CD14-positive monocyte (primary cell): ENCODE results near the gene ZDHHC14. TPM values are rescaled to one million over a fixed set of nuclear protein-coding genes. Genes with fewer than 3 reads are reported as not detected.

Source experiments
- DNase-seq, 3 donors: peaks; one replicate each; pipeline ENCODE4 v3.0.0-alpha.2; 2011 to 2022
- H2AFZ ChIP-seq: 2 replicates; pipeline ENCODE4 v1.6.0; 2012; ENCODE audit warnings: mild to moderate bottlenecking, low read depth, low read length, inconsistent platforms; ENCODE audit not compliant: insufficient read depth, poor library complexity, severe bottlenecking
- H3K27ac ChIP-seq, 2 donors: 1 replicate in 1 of 2; 2 replicates in 1 of 2; pipeline ENCODE4 v1.5.1; 2012 to 2013; ENCODE audit warnings: low read length in 2 of 2, control low read depth in 1 of 2, inconsistent platforms in 1 of 2, low read depth in 1 of 2, mild to moderate bottlenecking in 1 of 2
- H3K27me3 ChIP-seq, 2 donors: one replicate each; pipeline versions ENCODE4 v1.6.0 to v1.6.1; 2011 to 2013; ENCODE audit warnings: low read length in 2 of 2; ENCODE audit not compliant: control insufficient read depth in 2 of 2, insufficient read depth in 2 of 2
- H3K36me3 ChIP-seq, 2 donors: replicated peaks in 1 of 2; 1 replicate in 1 of 2; 2 replicates in 1 of 2; pipeline versions ENCODE4 v1.5.1 to v1.6.1; 2012 to 2013; ENCODE audit warnings: low read length in 2 of 2, control low read depth in 1 of 2, inconsistent platforms in 1 of 2, mild to moderate bottlenecking in 1 of 2; ENCODE audit not compliant: insufficient read depth in 2 of 2, control insufficient read depth in 1 of 2
- H3K4me1 ChIP-seq, 2 donors: 1 replicate in 1 of 2; 2 replicates in 1 of 2; pipeline versions ENCODE4 v1.5.1 to v1.6.1; 2012 to 2013; ENCODE audit warnings: low read length in 2 of 2, control low read depth in 1 of 2, inconsistent platforms in 1 of 2, mild to moderate bottlenecking in 1 of 2, moderate library complexity in 1 of 2; ENCODE audit not compliant: insufficient read depth in 2 of 2, control insufficient read depth in 1 of 2
- H3K4me2 ChIP-seq: replicated peaks from 2 replicates; pipeline ENCODE3; 2012; ENCODE audit warnings: low read length, moderate library complexity, mild to moderate bottlenecking; ENCODE audit not compliant: poor library complexity, severe bottlenecking; ENCODE audit errors: extremely low read depth
- H3K4me3 ChIP-seq, 3 experiments: fragments of 200-600 bp in 1 of 3; sonication (generic) in 1 of 3; replicated peaks in 1 of 3; 1 replicate in 2 of 3; 2 replicates in 1 of 3; pipeline ENCODE4 v1.5.1; 2011 to 2013; ENCODE audit warnings: low read length in 3 of 3, mild to moderate bottlenecking in 3 of 3, control low read depth in 2 of 3, low read depth in 2 of 3, inconsistent platforms in 1 of 3, moderate library complexity in 1 of 3
- H3K79me2 ChIP-seq: 2 replicates; pipeline ENCODE4 v1.6.0; 2012; ENCODE audit warnings: mild to moderate bottlenecking, control low read depth, inconsistent platforms, low read length, moderate library complexity; ENCODE audit not compliant: insufficient read depth
- H3K9ac ChIP-seq: 2 replicates; pipeline ENCODE4 v1.6.0; 2017; ENCODE audit warnings: low read length, mild to moderate bottlenecking; ENCODE audit not compliant: insufficient read depth, poor library complexity, severe bottlenecking
- H3K9me3 ChIP-seq, 2 donors: replicated peaks in 1 of 2; 1 replicate in 1 of 2; 2 replicates in 1 of 2; pipeline versions ENCODE4 v1.5.1 to v1.6.1; 2012 to 2013; ENCODE audit warnings: low read length in 2 of 2, control low read depth in 1 of 2; ENCODE audit not compliant: control insufficient read depth in 1 of 2, insufficient read depth in 1 of 2
- H4K20me1 ChIP-seq: 2 replicates; pipeline ENCODE4 v1.6.0; 2012; ENCODE audit warnings: mild to moderate bottlenecking, low read length, control low read depth, moderate library complexity; ENCODE audit not compliant: insufficient read depth
- H3K27ac Mint-ChIP-seq, 7 donors: one replicate each; pipeline ENCODE4 v1.8.0; 2020; ENCODE audit warnings: mild to moderate bottlenecking in 7 of 7, mixed read lengths in 7 of 7, moderate library complexity in 6 of 7, inconsistent platforms in 2 of 7
- H3K27me3 Mint-ChIP-seq, 3 donors: one replicate each; pipeline ENCODE4 v1.8.0; 2021 to 2022; ENCODE audit warnings: low read depth in 3 of 3, mild to moderate bottlenecking in 3 of 3, mixed read lengths in 3 of 3, moderate library complexity in 3 of 3, inconsistent platforms in 1 of 3
- H3K36me3 Mint-ChIP-seq, 2 donors: one replicate each; pipeline ENCODE4 v1.8.0; 2020; ENCODE audit warnings: mixed read lengths in 2 of 2, inconsistent platforms in 1 of 2, mild to moderate bottlenecking in 1 of 2
- H3K4me1 Mint-ChIP-seq: one replicate; pipeline ENCODE4 v1.8.0; 2020; ENCODE audit warnings: mild to moderate bottlenecking, mixed read lengths
- H3K4me3 Mint-ChIP-seq, 2 donors: one replicate each; pipeline ENCODE4 v1.8.0; 2020; ENCODE audit warnings: mild to moderate bottlenecking in 2 of 2, mixed read lengths in 2 of 2, moderate library complexity in 1 of 2
- H3K9me3 Mint-ChIP-seq, 7 donors: one replicate each; pipeline ENCODE4 v1.8.0; 2020 to 2022; ENCODE audit warnings: mixed read lengths in 7 of 7, mild to moderate bottlenecking in 6 of 7, moderate library complexity in 6 of 7, inconsistent platforms in 2 of 7
- WGBS: methylation state at CpG from one replicate; pipeline ENCODE4 v1.1.5; 2013; ENCODE audit warnings: missing lambda C conversion rate; ENCODE audit not compliant: insufficient coverage; 5-methylcytosine and 5-hydroxymethylcytosine counted together
- intact Hi-C, 2 donors: fragments of 100-400 bp; cut with micrococcal nuclease; formaldehyde crosslinking; loops; one replicate each; pipeline versions ENCODE4 v1.15.0 to v1.15.1; 2023
- polyA plus RNA-seq, 3 donors: library from polyadenylated mRNA; depleted of rRNA in 1 of 3; unstranded in 2 of 3; stranded (reverse) in 1 of 3; fragments of 300-500 nt in 2 of 3; fragments of >200 nt in 1 of 3; fragmentation: Illumina TruSeq in 2 of 3; gene quantifications; 1 replicate in 2 of 3; 2 replicates in 1 of 3; pipeline ENCODE4 v1.2.3, GENCODE V29; 2012 to 2021
- TF ChIP-seq, protein P1 (sequence below): fragments of 200-600 bp; IDR thresholded peaks from one replicate; pipeline ENCODE4 v1.8.0; 2022; ENCODE audit warnings: antibody characterized with exemption, mild to moderate bottlenecking

ZDHHC14 gene
- polyA plus RNA-seq, 3 donors, result 0.30 to 1.7 (median 0.93) TPM

DNA sequence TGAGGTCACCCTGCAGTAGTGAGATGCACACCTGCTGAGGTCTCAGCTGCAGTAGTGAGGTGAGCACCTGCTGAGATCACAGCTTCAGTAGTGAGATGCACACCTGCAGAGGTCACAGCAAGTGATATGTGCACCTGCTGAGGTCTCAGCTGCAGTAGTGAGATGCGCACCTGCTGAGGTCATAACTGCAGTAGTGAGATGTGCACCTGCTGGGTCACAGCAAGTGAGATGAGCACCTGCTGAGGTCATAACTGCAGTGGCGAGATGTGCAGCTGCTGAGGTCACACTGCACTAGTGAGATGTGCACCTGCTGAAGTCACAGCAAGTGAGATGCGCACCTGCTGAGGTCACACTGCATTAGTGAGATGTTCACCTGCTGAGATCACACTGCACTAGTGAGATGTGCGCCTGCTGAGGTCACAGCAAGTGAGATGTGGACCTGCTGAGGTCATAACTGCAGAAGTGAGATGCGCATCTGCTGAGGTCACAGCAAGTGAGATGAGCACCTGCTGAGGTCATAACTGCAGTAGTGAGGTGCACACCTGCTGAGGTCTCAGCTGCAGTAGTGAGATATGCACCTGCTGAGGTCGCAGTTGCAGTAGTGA is 20.8 kb downstream of the ZDHHC14 start:
- Histone ChIP-seq H3K27me3 (no peaks in the 10 kb centered on the region), H3K4me2 (no peak overlapping the region), H3K4me1 (no peaks in the 10 kb centered on the region), H3K9me3 (no peaks in the 10 kb centered on the region), H3K79me2 (no peaks in the 10 kb centered on the region), H4K20me1 (no peaks in the 10 kb centered on the region), H2AFZ (no peak overlapping the region), H3K9ac (no peak overlapping the region), H3K4me3 (no peak overlapping the region), H3K36me3 (no peaks in the 10 kb centered on the region), H3K27ac (no peak overlapping the region)
- Mint-ChIP-seq H3K27ac (no peak overlapping the region), H3K27me3 (no peaks in the 10 kb centered on the region), H3K4me3 (no peak overlapping the region), H3K36me3 (peaks cover 0 to 4% of the 10 kb centered on the region in 2 donors), H3K9me3 (no peaks in the 10 kb centered on the region), H3K4me1 (peaks cover 6% of the 10 kb centered on the region)
- intact Hi-C loops, result no loop called here
- DNase-seq, result no peak
- TF ChIP-seq, protein P1, sequence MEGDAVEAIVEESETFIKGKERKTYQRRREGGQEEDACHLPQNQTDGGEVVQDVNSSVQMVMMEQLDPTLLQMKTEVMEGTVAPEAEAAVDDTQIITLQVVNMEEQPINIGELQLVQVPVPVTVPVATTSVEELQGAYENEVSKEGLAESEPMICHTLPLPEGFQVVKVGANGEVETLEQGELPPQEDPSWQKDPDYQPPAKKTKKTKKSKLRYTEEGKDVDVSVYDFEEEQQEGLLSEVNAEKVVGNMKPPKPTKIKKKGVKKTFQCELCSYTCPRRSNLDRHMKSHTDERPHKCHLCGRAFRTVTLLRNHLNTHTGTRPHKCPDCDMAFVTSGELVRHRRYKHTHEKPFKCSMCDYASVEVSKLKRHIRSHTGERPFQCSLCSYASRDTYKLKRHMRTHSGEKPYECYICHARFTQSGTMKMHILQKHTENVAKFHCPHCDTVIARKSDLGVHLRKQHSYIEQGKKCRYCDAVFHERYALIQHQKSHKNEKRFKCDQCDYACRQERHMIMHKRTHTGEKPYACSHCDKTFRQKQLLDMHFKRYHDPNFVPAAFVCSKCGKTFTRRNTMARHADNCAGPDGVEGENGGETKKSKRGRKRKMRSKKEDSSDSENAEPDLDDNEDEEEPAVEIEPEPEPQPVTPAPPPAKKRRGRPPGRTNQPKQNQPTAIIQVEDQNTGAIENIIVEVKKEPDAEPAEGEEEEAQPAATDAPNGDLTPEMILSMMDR, result no peak
- 98% methylated on average over 6 of the region's 6 CpGs for WGBS

- no peaks in the 10 kb centered on the region for H3K79me2 ChIP-seq
- Mint-ChIP-seq H3K27ac (no peak overlapping the region), H3K4me3 (no peak overlapping the region), H3K36me3 (peaks cover 0 to 4% of the 10 kb centered on the region in 2 donors), H3K27me3 (no peaks in the 10 kb centered on the region), H3K9me3 (peaks cover 0 to 2% (median 0%) of the 10 kb centered on the region in 7 donors), H3K4me1 (peaks cover 6% of the 10 kb centered on the region)
- H3K27me3 ChIP-seq, result no peaks in the 10 kb centered on the region
- H3K4me1 ChIP-seq, result no peaks in the 10 kb centered on the region
- intact Hi-C loops, result no loop called here
- H3K4me3 ChIP-seq, result no peak overlapping the region
- no peaks in the 10 kb centered on the region for H4K20me1 ChIP-seq
- no peaks in the 10 kb centered on the region for H3K36me3 ChIP-seq
- no peaks in the 10 kb centered on the region for H3K9me3 ChIP-seq
- WGBS, result 92% methylated on average over 2 of the region's 3 CpGs
- TF ChIP-seq, protein P1, result no peak
- no peak for DNase-seq
- no peak overlapping the region for H3K9ac ChIP-seq
- no peak overlapping the region for H2AFZ ChIP-seq
- H3K4me2 ChIP-seq, result no peak overlapping the region
- H3K27ac ChIP-seq, result no peak overlapping the region
Measured at GRCh38 chr6:157402996-157403685, 22.2 kb downstream of the ZDHHC14 start.
